D341Med (cell line): ENCODE measurements around the gene SPTLC1.
"Not testable (repeated sequence)": the region's sequence is repeated elsewhere in the genome, so short reads cannot be mapped to it uniquely, and the experiment has no call there.

Source experiments
- DNase-seq: peaks from one replicate; pipeline ENCODE4 v3.0.0; 2012; ENCODE audit warnings: low spot score

The SPTLC1 gene

GRCh38 chr9:92140074-92140753 lies 25.0 kb upstream of the SPTLC1 start:
- peak; percentile 85 for DNase-seq

GRCh38 chr9:92138960-92139540 lies 23.8 kb upstream of the SPTLC1 start:
- not testable (repeated sequence) for DNase-seq

GRCh38 chr9:92138157-92138959 lies 23.1 kb upstream of the SPTLC1 start:
- DNase-seq, result peak; percentile 80

GRCh38 chr9:92136184-92136858 lies 21.1 kb upstream of the SPTLC1 start:
- DNase-seq, result no peak

GRCh38 chr9:92135576-92135975 lies 20.4 kb upstream of the SPTLC1 start:
- no peak for DNase-seq

GRCh38 chr9:92133949-92134604 lies 18.9 kb upstream of the SPTLC1 start:
- peak; percentile 88 for DNase-seq

GRCh38 chr9:92132913-92133312 lies 17.7 kb upstream of the SPTLC1 start:
- not testable (repeated sequence) for DNase-seq

- DNase-seq, result no peak
These were observed 17.3 kb upstream of the SPTLC1 start for GRCh38 chr9:92132501-92132900.

- DNase-seq, result no peak
These were observed 7.6 kb upstream of the SPTLC1 start for GRCh38 chr9:92122800-92123199.

GRCh38 chr9:92122061-92122460 lies 6.8 kb upstream of the SPTLC1 start:
- no peak for DNase-seq

- no peak for DNase-seq
These were observed 6.1 kb upstream of the SPTLC1 start for GRCh38 chr9:92121265-92121664.

GRCh38 chr9:92120138-92120537 lies 4.9 kb upstream of the SPTLC1 start:
- no peak for DNase-seq

- DNase-seq, result no peak
These were observed 4.4 kb upstream of the SPTLC1 start for GRCh38 chr9:92119586-92119985.

GRCh38 chr9:92108122-92108521 lies 7.1 kb downstream of the SPTLC1 start:
- DNase-seq, result no peak

- DNase-seq, result not testable (repeated sequence)
These were observed 9.6 kb downstream of the SPTLC1 start for GRCh38 chr9:92105446-92106225.

GRCh38 chr9:92103601-92104000 lies 11.6 kb downstream of the SPTLC1 start:
- DNase-seq, result not testable (repeated sequence)

- no peak for DNase-seq
These were observed 14.8 kb downstream of the SPTLC1 start for GRCh38 chr9:92100237-92100911.

- no peak for DNase-seq
These were observed 16.6 kb downstream of the SPTLC1 start for GRCh38 chr9:92098638-92099037.

- DNase-seq, result no peak
These were observed 17.2 kb downstream of the SPTLC1 start for GRCh38 chr9:92097997-92098482.

- DNase-seq, result no peak
These were observed 20.0 kb downstream of the SPTLC1 start for GRCh38 chr9:92095236-92095635.
